B cell (primary cell): ENCODE measurements around the gene FAM200B. TPM values are rescaled to one million over a fixed set of nuclear protein-coding genes. Genes with fewer than 3 reads are reported as not detected.

Experiments
- ATAC-seq: fragments of 200-7000 bp; cut with Tn5 transposase; one replicate; pipeline ENCODE4 v1.10.0; 2021; ENCODE audit warnings: low read depth, mild to moderate bottlenecking, moderate number of reproducible peaks, moderate library complexity
- CTCF ChIA-PET: fragments of 350-600 bp; sonication (Branson Sonifier 250); formaldehyde crosslinking; loops from one replicate; lab custom pipeline; 2021; ENCODE audit warnings: antibody characterized with exemption, inconsistent platforms; lab: Charles Lee
- POLR2A ChIA-PET: fragments of 350-600 bp; sonication (Branson Sonifier 250); formaldehyde crosslinking; loops from one replicate; lab custom pipeline; 2021; ENCODE audit warnings: antibody characterized with exemption; lab: Charles Lee
- DNase-seq: peaks from one replicate; pipeline ENCODE4 v3.0.0; 2013
- H2AFZ ChIP-seq: 2 replicates; pipeline ENCODE4 v1.6.1; 2012; ENCODE audit warnings: mild to moderate bottlenecking, low read depth, low read length; ENCODE audit not compliant: insufficient read depth, poor library complexity, severe bottlenecking
- H3K27ac ChIP-seq, 2 donors: 1 replicate in 1 of 2; 2 replicates in 1 of 2; pipeline ENCODE4 v1.5.1; 2012 to 2013; ENCODE audit warnings: low read length in 2 of 2, mild to moderate bottlenecking in 2 of 2, moderate library complexity in 1 of 2
- H3K27me3 ChIP-seq, 4 experiments: fragments of 200-600 bp in 1 of 4; sonication (generic) in 1 of 4; replicated peaks in 1 of 4; 1 replicate in 2 of 4; 2 replicates in 2 of 4; pipeline versions ENCODE4 v1.6.1 to v1.7.0; 2013 to 2016; ENCODE audit warnings: low read length in 3 of 4, mild to moderate bottlenecking in 2 of 4, mixed read lengths in 1 of 4, moderate library complexity in 1 of 4; ENCODE audit not compliant: insufficient read depth in 4 of 4, control insufficient read depth in 3 of 4; ENCODE audit errors: control extremely low read depth in 1 of 4
- H3K36me3 ChIP-seq, 2 experiments: replicated peaks in 1 of 2; 1 replicate in 1 of 2; 2 replicates in 1 of 2; pipeline versions ENCODE4 v1.6.1 to v1.7.1; 2013; ENCODE audit warnings: low read length in 1 of 2; ENCODE audit not compliant: insufficient read depth in 2 of 2, control insufficient read depth in 1 of 2; ENCODE audit errors: control extremely low read depth in 1 of 2, extremely low read depth in 1 of 2
- H3K4me1 ChIP-seq, 2 donors: fragments of 200-600 bp in 1 of 2; sonication (generic) in 1 of 2; 1 replicate in 1 of 2; 2 replicates in 1 of 2; pipeline versions ENCODE4 v1.5.1 to v1.6.1; 2013 to 2017; ENCODE audit warnings: low read length in 2 of 2; ENCODE audit not compliant: control insufficient read depth in 2 of 2, insufficient read depth in 2 of 2
- H3K4me2 ChIP-seq: replicated peaks from 2 replicates; pipeline ENCODE3; 2012; ENCODE audit warnings: mild to moderate bottlenecking, low read depth, low read length; ENCODE audit not compliant: poor library complexity, severe bottlenecking
- H3K4me3 ChIP-seq, 5 experiments: fragments of 200-600 bp in 1 of 5; sonication (generic) in 1 of 5; 1 replicate in 3 of 5; 2 replicates in 2 of 5; pipeline versions ENCODE4 v1.5.1 to v1.7.0; 2011 to 2016; ENCODE audit warnings: low read length in 4 of 5, mild to moderate bottlenecking in 4 of 5, low read depth in 2 of 5, control low read depth in 1 of 5, moderate library complexity in 1 of 5; ENCODE audit not compliant: insufficient read depth in 1 of 5; ENCODE audit errors: control extremely low read depth in 1 of 5, extremely low read depth in 1 of 5
- H3K79me2 ChIP-seq: fragments of 200-600 bp; sonication (generic); one replicate; pipeline ENCODE4 v1.6.0; 2016; ENCODE audit warnings: low read length; ENCODE audit not compliant: control insufficient read depth, insufficient read depth
- H3K9ac ChIP-seq: fragments of 200-600 bp; sonication (generic); 2 replicates; pipeline ENCODE4 v1.6.1; 2017; ENCODE audit warnings: mild to moderate bottlenecking, low read length, moderate library complexity
- H3K9me3 ChIP-seq, 3 donors: one replicate each; pipeline versions ENCODE4 v1.6.1 to v1.7.1; 2013; ENCODE audit warnings: low read length in 2 of 3; ENCODE audit not compliant: control insufficient read depth in 2 of 3, insufficient read depth in 1 of 3; ENCODE audit errors: control extremely low read depth in 1 of 3
- H4K20me1 ChIP-seq: 2 replicates; pipeline ENCODE4 v1.6.0; 2012; ENCODE audit warnings: mild to moderate bottlenecking, low read length; ENCODE audit not compliant: insufficient read depth, control insufficient read depth, poor library complexity, severe bottlenecking
- H3K27ac Mint-ChIP-seq: one replicate; pipeline ENCODE4 v1.8.0; 2021; ENCODE audit warnings: mixed read lengths
- H3K27me3 Mint-ChIP-seq: one replicate; pipeline ENCODE4 v1.8.0; 2021; ENCODE audit warnings: mixed read lengths
- H3K4me1 Mint-ChIP-seq: one replicate; pipeline ENCODE4 v1.8.0; 2021; ENCODE audit warnings: mixed read lengths
- H3K4me3 Mint-ChIP-seq: one replicate; pipeline ENCODE4 v1.8.0; 2021; ENCODE audit warnings: mixed read lengths
- H3K9me3 Mint-ChIP-seq: one replicate; pipeline ENCODE4 v1.8.0; 2022; ENCODE audit warnings: mixed read lengths; ENCODE audit not compliant: insufficient read depth
- EZH2 ChIP-seq: IDR thresholded peaks from 2 replicates; pipeline ENCODE4 v1.6.1; 2012; ENCODE audit warnings: borderline replicate concordance, low read depth, mild to moderate bottlenecking, moderate library complexity, low read length; ENCODE audit not compliant: insufficient read depth, poor library complexity, severe bottlenecking
- WGBS: methylation state at CpG from one replicate; pipeline ENCODE4 v1.1.5; 2013; ENCODE audit warnings: missing lambda C conversion rate; ENCODE audit not compliant: insufficient coverage; 5-methylcytosine and 5-hydroxymethylcytosine counted together
- intact Hi-C: fragments of 100-400 bp; cut with micrococcal nuclease; formaldehyde crosslinking; loops from one replicate; pipeline ENCODE4 v1.10.0; 2022
- polyA plus RNA-seq: library from polyadenylated mRNA; depleted of rRNA; stranded (reverse); fragments of >200 nt; gene quantifications from 2 replicates; pipeline ENCODE4 v1.2.3, GENCODE V29; 2012
- total RNA-seq, 2 donors: library from RNA; stranded (reverse); fragments of 120-200 nt in 1 of 2; gene quantifications; 1 replicate in 1 of 2; 2 replicates in 1 of 2; pipeline versions ENCODE4 v1.2.3 to v1.2.4, GENCODE V29; 2013 to 2022
- TF ChIP-seq, protein P1 (sequence below): fragments of 200-600 bp; IDR thresholded peaks from one replicate; pipeline ENCODE4 v1.8.0; 2022; ENCODE audit warnings: antibody characterized with exemption, mild to moderate bottlenecking

The FAM200B gene
- total and polyA plus RNA-seq, 2 donors (not counting 1 experiment from before 2014, with no cell fraction given): 10.3 to 12.1 TPM

DNA sequence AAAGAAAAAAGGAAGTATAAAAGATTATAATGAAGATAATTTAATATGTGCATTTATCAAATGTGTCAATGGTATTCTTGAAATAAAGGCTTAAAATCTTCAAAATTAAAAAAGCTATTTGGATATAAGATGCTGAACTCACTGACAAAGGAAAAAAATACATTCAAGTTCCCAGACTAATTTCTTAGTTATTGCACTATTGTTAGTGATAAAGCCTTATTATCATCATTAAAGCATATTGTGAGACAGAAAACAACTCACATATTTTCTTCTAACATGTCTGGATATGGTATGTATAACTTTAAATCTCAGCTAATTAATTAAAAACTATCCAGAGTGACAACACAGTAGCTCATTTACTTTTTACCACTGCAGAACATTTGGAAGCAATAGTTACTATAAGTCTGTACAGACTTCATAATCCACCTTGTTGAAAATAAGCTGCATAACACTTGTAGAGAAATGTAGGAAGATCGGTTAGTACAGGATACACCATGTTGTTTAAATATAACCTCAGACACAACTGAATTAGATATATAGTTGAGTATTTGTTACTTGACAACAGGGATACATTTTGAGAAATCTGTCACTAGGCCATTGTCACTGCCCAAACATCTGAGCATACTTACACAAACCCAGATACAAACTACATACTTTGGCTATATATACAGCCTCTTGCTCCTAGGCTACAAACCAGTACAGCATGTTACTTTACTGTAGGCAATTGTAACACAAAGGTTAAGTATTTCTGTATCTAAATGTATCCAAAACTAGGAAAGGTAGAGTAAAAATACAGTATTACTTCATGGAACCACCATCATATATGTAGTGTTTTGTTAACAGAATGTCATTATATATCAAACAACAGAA lies 12.8 kb upstream of the FAM200B start:
- DNase-seq (no peak), ATAC-seq (no peak)
- Histone ChIP-seq H3K4me2 (no peak overlapping the region), H3K36me3 (no peaks in the 10 kb centered on the region), H4K20me1 (no peaks in the 10 kb centered on the region), H3K4me1 (peaks cover 8 to 9% of the 10 kb centered on the region in 2 donors), H3K79me2 (no peaks in the 10 kb centered on the region), H3K27ac (no peak overlapping the region), H3K9me3 (no peaks in the 10 kb centered on the region), H3K27me3 (no peaks in the 10 kb centered on the region), H3K9ac (no peak overlapping the region), H3K4me3 (no peak overlapping the region), H2AFZ (peak overlapping the region; percentile 26)
- ChIA-PET CTCF (no interaction called here), POLR2A (no interaction called here)
- H3K9me3 Mint-ChIP-seq: no peaks in the 10 kb centered on the region
- TF ChIP-seq, protein P1, sequence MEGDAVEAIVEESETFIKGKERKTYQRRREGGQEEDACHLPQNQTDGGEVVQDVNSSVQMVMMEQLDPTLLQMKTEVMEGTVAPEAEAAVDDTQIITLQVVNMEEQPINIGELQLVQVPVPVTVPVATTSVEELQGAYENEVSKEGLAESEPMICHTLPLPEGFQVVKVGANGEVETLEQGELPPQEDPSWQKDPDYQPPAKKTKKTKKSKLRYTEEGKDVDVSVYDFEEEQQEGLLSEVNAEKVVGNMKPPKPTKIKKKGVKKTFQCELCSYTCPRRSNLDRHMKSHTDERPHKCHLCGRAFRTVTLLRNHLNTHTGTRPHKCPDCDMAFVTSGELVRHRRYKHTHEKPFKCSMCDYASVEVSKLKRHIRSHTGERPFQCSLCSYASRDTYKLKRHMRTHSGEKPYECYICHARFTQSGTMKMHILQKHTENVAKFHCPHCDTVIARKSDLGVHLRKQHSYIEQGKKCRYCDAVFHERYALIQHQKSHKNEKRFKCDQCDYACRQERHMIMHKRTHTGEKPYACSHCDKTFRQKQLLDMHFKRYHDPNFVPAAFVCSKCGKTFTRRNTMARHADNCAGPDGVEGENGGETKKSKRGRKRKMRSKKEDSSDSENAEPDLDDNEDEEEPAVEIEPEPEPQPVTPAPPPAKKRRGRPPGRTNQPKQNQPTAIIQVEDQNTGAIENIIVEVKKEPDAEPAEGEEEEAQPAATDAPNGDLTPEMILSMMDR: no peak
- no peak for TF ChIP-seq EZH2
- intact Hi-C loops: no loop called here
- H3K4me3 Mint-ChIP-seq: no peak overlapping the region
- H3K27me3 Mint-ChIP-seq: no peaks in the 10 kb centered on the region
- no CpG with 5 or more reads among the region's 1 CpG for WGBS
- peaks cover 18% of the 10 kb centered on the region for H3K4me1 Mint-ChIP-seq
- H3K27ac Mint-ChIP-seq: no peak overlapping the region

DNA sequence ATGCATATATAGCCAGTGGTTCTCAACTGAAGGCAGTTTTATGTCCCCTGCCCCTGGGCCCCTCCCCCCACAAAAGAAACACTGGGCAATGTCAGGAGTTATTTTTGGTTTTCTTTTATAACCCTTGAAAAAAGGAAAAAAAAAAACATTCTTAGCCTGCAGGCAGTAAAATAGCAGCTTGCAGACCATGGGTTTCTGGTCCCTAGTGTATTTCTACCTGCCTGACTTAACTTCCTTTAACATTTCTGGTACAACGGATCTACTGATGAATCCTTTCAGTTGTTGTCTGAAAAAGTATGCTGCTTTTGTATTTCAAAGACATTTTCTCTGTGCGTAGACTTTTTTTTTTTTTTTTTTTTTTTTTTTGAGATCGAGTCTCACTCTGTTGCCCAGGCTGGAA lies 11.1 kb upstream of the FAM200B start:
- no peaks in the 10 kb centered on the region for H3K27me3 ChIP-seq
- no peak for TF ChIP-seq EZH2
- TF ChIP-seq, protein P1: no peak
- no peak overlapping the region for H3K4me3 ChIP-seq
- peak overlapping the region; percentile 41 for H3K4me2 ChIP-seq
- peak overlapping the region; percentile 13 for H3K27ac Mint-ChIP-seq
- ATAC-seq (no peak), DNase-seq (no peak)
- no peaks in the 10 kb centered on the region for H4K20me1 ChIP-seq
- no peaks in the 10 kb centered on the region for H3K9me3 Mint-ChIP-seq
- H3K9ac ChIP-seq: no peak overlapping the region
- intact Hi-C loops: no loop called here
- H3K4me1 ChIP-seq: peaks cover 16 to 19% of the 10 kb centered on the region in 2 donors
- H3K79me2 ChIP-seq: no peaks in the 10 kb centered on the region
- no peaks in the 10 kb centered on the region for H3K27me3 Mint-ChIP-seq
- peak overlapping the region; percentile 13 for H2AFZ ChIP-seq
- no peaks in the 10 kb centered on the region for H3K9me3 ChIP-seq
- ChIA-PET CTCF (interaction anchor here (0.5 to 0.6 kb wide), 2 partner anchors 90 to 670 kb away, joined by 3 read pairs; no protein-coding TSS in a partner anchor), POLR2A (interaction anchor here (0.8 kb wide), 1 partner anchor 10 kb away, joined by 6 read pairs; no protein-coding TSS in a partner anchor)
- H3K4me3 Mint-ChIP-seq: peak overlapping the region; percentile 52
- H3K4me1 Mint-ChIP-seq: peaks cover 29% of the 10 kb centered on the region
- no peak overlapping the region for H3K27ac ChIP-seq
- no CpG with 5 or more reads among the region's 3 CpGs for WGBS
- no peaks in the 10 kb centered on the region for H3K36me3 ChIP-seq
